ENCODE measurements around the gene HSPH1. TPM values are rescaled to one million over a fixed set of nuclear protein-coding genes. Genes with fewer than 3 reads are reported as not detected.

Gene HSPH1
- total RNA-seq, 1 donor from 2014 or later = 326 TPM

GRCh38 chr13:31172001-31172400, 10.3 kb upstream of the HSPH1 start:
- peaks cover under 1% of the 10 kb centered on the region for H3K9me3 Mint-ChIP-seq
- H3K36me3 Mint-ChIP-seq (ENCODE audit: low read depth) = no peaks in the 10 kb centered on the region
- H3K4me1 Mint-ChIP-seq (ENCODE audit: low read depth) = peaks cover 34% of the 10 kb centered on the region
- intact Hi-C loops (cut with micrococcal nuclease) = no loop called here
- DNase-seq (ENCODE audit: low spot score) = no peak
- no peak overlapping the region for H3K4me3 Mint-ChIP-seq
- H3K27me3 Mint-ChIP-seq (ENCODE audit: insufficient read depth) = peaks cover under 1% of the 10 kb centered on the region
- no peak overlapping the region for H3K27ac Mint-ChIP-seq

- Mint-ChIP-seq H3K9me3 (no peaks in the 10 kb centered on the region), H3K36me3 (ENCODE audit: low read depth) (no peaks in the 10 kb centered on the region), H3K27me3 (ENCODE audit: insufficient read depth) (no peaks in the 10 kb centered on the region), H3K27ac (no peak overlapping the region), H3K4me1 (ENCODE audit: low read depth) (peaks cover 34% of the 10 kb centered on the region), H3K4me3 (no peak overlapping the region)
- no peak for DNase-seq (ENCODE audit: low spot score)
- intact Hi-C loops (cut with micrococcal nuclease) = loop anchor here (10.0 kb wide), 2 partner anchors 864 to 1054 kb away; partner anchors contain the start of gene KATNAL1
Measured at GRCh38 chr13:31168736-31169135, 7.0 kb upstream of the HSPH1 start.

- Mint-ChIP-seq H3K27ac (no peak overlapping the region), H3K36me3 (ENCODE audit: low read depth) (no peaks in the 10 kb centered on the region), H3K27me3 (ENCODE audit: insufficient read depth) (no peaks in the 10 kb centered on the region), H3K4me1 (ENCODE audit: low read depth) (peaks cover 38% of the 10 kb centered on the region), H3K4me3 (no peak overlapping the region), H3K9me3 (no peaks in the 10 kb centered on the region)
- DNase-seq (ENCODE audit: low spot score) = no peak
- intact Hi-C loops (cut with micrococcal nuclease) = loop anchor here (10.0 kb wide), 2 partner anchors 863 to 1053 kb away; partner anchors contain the start of gene KATNAL1
Measured at GRCh38 chr13:31168166-31168565, 6.5 kb upstream of the HSPH1 start.

GRCh38 chr13:31167490-31167889, 5.8 kb upstream of the HSPH1 start:
- H3K27ac Mint-ChIP-seq = no peak overlapping the region
- no peaks in the 10 kb centered on the region for H3K27me3 Mint-ChIP-seq (ENCODE audit: insufficient read depth)
- peaks cover 45% of the 10 kb centered on the region for H3K4me1 Mint-ChIP-seq (ENCODE audit: low read depth)
- H3K36me3 Mint-ChIP-seq (ENCODE audit: low read depth) = no peaks in the 10 kb centered on the region
- no peaks in the 10 kb centered on the region for H3K9me3 Mint-ChIP-seq
- DNase-seq (ENCODE audit: low spot score) = no peak
- H3K4me3 Mint-ChIP-seq = no peak overlapping the region
- intact Hi-C loops (cut with micrococcal nuclease) = loop anchor here (10.0 kb wide), 2 partner anchors 863 to 1053 kb away; partner anchors contain the start of gene KATNAL1

GRCh38 chr13:31166591-31166990, 4.9 kb upstream of the HSPH1 start:
- intact Hi-C loops (cut with micrococcal nuclease) = loop anchor here (10.0 kb wide), 2 partner anchors 862 to 1052 kb away; partner anchors contain the start of gene KATNAL1
- Mint-ChIP-seq H3K9me3 (no peaks in the 10 kb centered on the region), H3K4me3 (no peak overlapping the region), H3K27me3 (ENCODE audit: insufficient read depth) (no peaks in the 10 kb centered on the region), H3K36me3 (ENCODE audit: low read depth) (no peaks in the 10 kb centered on the region), H3K27ac (no peak overlapping the region), H3K4me1 (ENCODE audit: low read depth) (peaks cover 45% of the 10 kb centered on the region)
- DNase-seq (ENCODE audit: low spot score) = no peak

- Mint-ChIP-seq H3K27me3 (ENCODE audit: insufficient read depth) (no peaks in the 10 kb centered on the region), H3K9me3 (no peaks in the 10 kb centered on the region), H3K4me1 (ENCODE audit: low read depth) (peaks cover 42% of the 10 kb centered on the region), H3K36me3 (ENCODE audit: low read depth) (peaks cover 29% of the 10 kb centered on the region), H3K27ac (peak overlapping the region; percentile 96), H3K4me3 (peak overlapping the region; percentile 98)
- intact Hi-C loops (cut with micrococcal nuclease) = loop anchor here (1.0 to 10.0 kb wide), 14 partner anchors 28 to 1567 kb away; partner anchors contain the start of genes HMGB1, KATNAL1, N4BP2L1 and SLC7A1
- peak; percentile 94 for DNase-seq (ENCODE audit: low spot score)
Measured at GRCh38 chr13:31162151-31163008, 676 bp upstream of the HSPH1 start.

GRCh38 chr13:31160857-31161556, 697 bp downstream of the HSPH1 start:
- Mint-ChIP-seq H3K27me3 (ENCODE audit: insufficient read depth) (no peaks in the 10 kb centered on the region), H3K4me3 (peak overlapping the region; percentile 98), H3K4me1 (ENCODE audit: low read depth) (peaks cover 47% of the 10 kb centered on the region)

GRCh38 chr13:31159306-31159705, 2.4 kb downstream of the HSPH1 start:
- intact Hi-C loops (cut with micrococcal nuclease) = no loop called here
- H3K27me3 Mint-ChIP-seq (ENCODE audit: insufficient read depth) = no peaks in the 10 kb centered on the region
- peak overlapping the region; percentile 98 for H3K4me3 Mint-ChIP-seq
- H3K4me1 Mint-ChIP-seq (ENCODE audit: low read depth) = peaks cover 60% of the 10 kb centered on the region
- H3K9me3 Mint-ChIP-seq = no peaks in the 10 kb centered on the region
- peak overlapping the region; percentile 61 for H3K27ac Mint-ChIP-seq
- H3K36me3 Mint-ChIP-seq (ENCODE audit: low read depth) = peaks cover 48% of the 10 kb centered on the region
- no peak for DNase-seq (ENCODE audit: low spot score)

More at GRCh38 chr13:31160857-31161556, 697 bp downstream of the HSPH1 start:
- intact Hi-C loops (cut with micrococcal nuclease) = loop anchor here (5.0 to 10.0 kb wide), 4 partner anchors 856 to 1266 kb away; partner anchors contain the start of genes KATNAL1 and N4BP2L1
- H3K27ac Mint-ChIP-seq = peak overlapping the region; percentile 96
- H3K9me3 Mint-ChIP-seq = no peaks in the 10 kb centered on the region
- peaks cover 34% of the 10 kb centered on the region for H3K36me3 Mint-ChIP-seq (ENCODE audit: low read depth)
- DNase-seq (ENCODE audit: low spot score) = peak; percentile 64

- H3K27ac Mint-ChIP-seq = no peak overlapping the region
- H3K27me3 Mint-ChIP-seq (ENCODE audit: insufficient read depth) = no peaks in the 10 kb centered on the region
- no peaks in the 10 kb centered on the region for H3K9me3 Mint-ChIP-seq
- H3K36me3 Mint-ChIP-seq (ENCODE audit: low read depth) = peaks cover 74% of the 10 kb centered on the region
- intact Hi-C loops (cut with micrococcal nuclease) = no loop called here
- H3K4me3 Mint-ChIP-seq = no peak overlapping the region
- H3K4me1 Mint-ChIP-seq (ENCODE audit: low read depth) = peaks cover 61% of the 10 kb centered on the region
- no peak for DNase-seq (ENCODE audit: low spot score)
Measured at GRCh38 chr13:31154939-31155338, 6.8 kb downstream of the HSPH1 start.

GRCh38 chr13:31151837-31152236, 9.9 kb downstream of the HSPH1 start:
- Mint-ChIP-seq H3K27ac (no peak overlapping the region), H3K4me3 (no peak overlapping the region), H3K36me3 (ENCODE audit: low read depth) (peaks cover 72% of the 10 kb centered on the region), H3K9me3 (no peaks in the 10 kb centered on the region), H3K27me3 (ENCODE audit: insufficient read depth) (no peaks in the 10 kb centered on the region), H3K4me1 (ENCODE audit: low read depth) (peaks cover 55% of the 10 kb centered on the region)
- no peak for DNase-seq (ENCODE audit: low spot score)
- intact Hi-C loops (cut with micrococcal nuclease) = loop anchor here (2.0 kb wide), 1 partner anchor 17 kb away; no protein-coding TSS in a partner anchor

- Mint-ChIP-seq H3K27me3 (ENCODE audit: insufficient read depth) (no peaks in the 10 kb centered on the region), H3K4me1 (ENCODE audit: low read depth) (peaks cover 51% of the 10 kb centered on the region), H3K27ac (peak overlapping the region; percentile 2), H3K4me3 (no peak overlapping the region), H3K9me3 (no peaks in the 10 kb centered on the region), H3K36me3 (ENCODE audit: low read depth) (peaks cover 77% of the 10 kb centered on the region)
- intact Hi-C loops (cut with micrococcal nuclease) = loop anchor here (2.0 kb wide), 1 partner anchor 16 kb away; no protein-coding TSS in a partner anchor
- DNase-seq (ENCODE audit: low spot score) = no peak
Measured at GRCh38 chr13:31150315-31150985, 11.3 kb downstream of the HSPH1 start.

GRCh38 chr13:31149604-31150003, 12.1 kb downstream of the HSPH1 start:
- Mint-ChIP-seq H3K36me3 (ENCODE audit: low read depth) (peaks cover 78% of the 10 kb centered on the region), H3K9me3 (no peaks in the 10 kb centered on the region), H3K4me3 (no peak overlapping the region), H3K27me3 (ENCODE audit: insufficient read depth) (no peaks in the 10 kb centered on the region), H3K27ac (no peak overlapping the region), H3K4me1 (ENCODE audit: low read depth) (peaks cover 53% of the 10 kb centered on the region)
- intact Hi-C loops (cut with micrococcal nuclease) = loop anchor here (2.0 kb wide), 1 partner anchor 15 kb away; no protein-coding TSS in a partner anchor
- no peak for DNase-seq (ENCODE audit: low spot score)
